Measurements from ENCODE around the gene TPRX2. TPM values are rescaled to one million over a fixed set of nuclear protein-coding genes. Genes with fewer than 3 reads are reported as not detected.
"Not testable (repeated sequence)": the region's sequence is repeated elsewhere in the genome, so short reads cannot be mapped to it uniquely, and the experiment has no call there.

Gene TPRX2
- total and polyA plus RNA-seq, 2 of the 13 experiments (the other 11 are each of a cell fraction or from before 2014, with no cell fraction given) = not detected

DNA sequence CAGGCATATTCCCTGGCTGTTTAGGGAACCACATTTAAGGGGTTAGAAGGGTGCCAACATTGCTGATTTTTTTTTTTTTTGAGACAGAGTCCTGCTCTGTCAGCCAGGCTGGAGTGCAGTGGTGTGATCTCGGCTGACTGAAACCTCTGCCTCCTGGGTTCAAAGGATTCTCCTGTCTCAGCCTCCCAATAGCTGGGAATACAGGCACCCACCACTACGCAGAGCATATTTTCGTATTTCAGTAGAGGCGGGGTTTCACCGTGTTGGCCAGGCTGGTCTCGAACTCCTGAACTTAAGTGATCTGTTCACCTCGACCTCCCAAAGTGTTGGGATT lies 45.1 kb upstream of the TPRX2 start:
- in situ Hi-C loops (cut with HindIII; ENCODE audit: extremely low pct_ligation_motif_present, low pct_unique_long_range_greater_than_20kb) (no loop called here), intact Hi-C loops (cut with micrococcal nuclease; ENCODE audit: unreplicated experiment) (loop anchor here (2.0 kb wide), 1 partner anchor 49 kb away; no protein-coding TSS in a partner anchor)
- no peaks in the 10 kb centered on the region for H4K20me1 ChIP-seq (ENCODE audit: insufficient read depth, low read length)
- CTCF ChIA-PET (ENCODE audit: low intra/inter-chr PET ratio, low total read pairs) = interaction anchor here (0.7 to 1.2 kb wide), 2 partner anchors 49 to 55 kb away, joined by 3 to 4 read pairs; no protein-coding TSS in a partner anchor
- DNase-seq (ENCODE audit: low spot score) = no peak
- POLR2A ChIA-PET = no interaction called here
- no peaks in the 10 kb centered on the region for H3K79me2 ChIP-seq (ENCODE audit: insufficient read depth, low read length)
- TF ChIP-seq HOXA3 (CRISPR knock-in tag; IDR thresholded peaks at IDR 0.05) (no peak), ZNF326 (CRISPR knock-in tag; IDR thresholded peaks at IDR 0.05; ENCODE audit: borderline replicate concordance) (no peak), AGO2 (optimal IDR thresholded peaks at IDR 0.05; ENCODE audit: low read depth, low read length) (no peak), CC2D1A (CRISPR knock-in tag; IDR thresholded peaks at IDR 0.05) (no peak), KLF11 (CRISPR knock-in tag; IDR thresholded peaks at IDR 0.05) (no peak), ZNF629 (CRISPR knock-in tag; conservative IDR thresholded peaks at IDR 0.05) (no peak), ZNF224 (CRISPR knock-in tag; IDR thresholded peaks at IDR 0.05) (no peak), FOXK1 (CRISPR knock-in tag; IDR thresholded peaks at IDR 0.05; ENCODE audit: borderline replicate concordance, low read depth) (no peak), ZNF460 (CRISPR knock-in tag; IDR thresholded peaks at IDR 0.05; ENCODE audit: borderline replicate concordance) (no peak), ZNF562 (CRISPR knock-in tag; IDR thresholded peaks at IDR 0.05; ENCODE audit: borderline replicate concordance) (no peak), MAFG (CRISPR knock-in tag; IDR thresholded peaks at IDR 0.05) (no peak), KDM2A (CRISPR knock-in tag; IDR thresholded peaks at IDR 0.05; ENCODE audit: borderline replicate concordance, low read depth) (no peak), ZNF773 (CRISPR knock-in tag; IDR thresholded peaks at IDR 0.05; ENCODE audit: borderline replicate concordance) (no peak), MBNL3 (CRISPR knock-in tag; conservative IDR thresholded peaks at IDR 0.05) (no peak), HNF4A (CRISPR knock-in tag; IDR thresholded peaks at IDR 0.05) (no peak), ZNF777 (CRISPR knock-in tag; IDR thresholded peaks at IDR 0.05) (no peak), JDP2 (CRISPR knock-in tag; IDR thresholded peaks at IDR 0.05; ENCODE audit: borderline replicate concordance) (no peak)
- TF ChIP-seq, protein P1, sequence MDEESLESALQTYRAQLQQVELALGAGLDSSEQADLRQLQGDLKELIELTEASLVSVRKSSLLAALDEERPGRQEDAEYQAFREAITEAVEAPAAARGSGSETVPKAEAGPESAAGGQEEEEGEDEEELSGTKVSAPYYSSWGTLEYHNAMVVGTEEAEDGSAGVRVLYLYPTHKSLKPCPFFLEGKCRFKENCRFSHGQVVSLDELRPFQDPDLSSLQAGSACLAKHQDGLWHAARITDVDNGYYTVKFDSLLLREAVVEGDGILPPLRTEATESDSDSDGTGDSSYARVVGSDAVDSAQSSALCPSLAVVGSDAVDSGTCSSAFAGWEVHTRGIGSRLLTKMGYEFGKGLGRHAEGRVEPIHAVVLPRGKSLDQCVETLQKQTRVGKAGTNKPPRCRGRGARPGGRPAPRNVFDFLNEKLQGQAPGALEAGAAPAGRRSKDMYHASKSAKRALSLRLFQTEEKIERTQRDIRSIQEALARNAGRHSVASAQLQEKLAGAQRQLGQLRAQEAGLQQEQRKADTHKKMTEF (CRISPR knock-in tag; IDR thresholded peaks at IDR 0.05) = no peak
- TF ChIP-seq, protein P2, sequence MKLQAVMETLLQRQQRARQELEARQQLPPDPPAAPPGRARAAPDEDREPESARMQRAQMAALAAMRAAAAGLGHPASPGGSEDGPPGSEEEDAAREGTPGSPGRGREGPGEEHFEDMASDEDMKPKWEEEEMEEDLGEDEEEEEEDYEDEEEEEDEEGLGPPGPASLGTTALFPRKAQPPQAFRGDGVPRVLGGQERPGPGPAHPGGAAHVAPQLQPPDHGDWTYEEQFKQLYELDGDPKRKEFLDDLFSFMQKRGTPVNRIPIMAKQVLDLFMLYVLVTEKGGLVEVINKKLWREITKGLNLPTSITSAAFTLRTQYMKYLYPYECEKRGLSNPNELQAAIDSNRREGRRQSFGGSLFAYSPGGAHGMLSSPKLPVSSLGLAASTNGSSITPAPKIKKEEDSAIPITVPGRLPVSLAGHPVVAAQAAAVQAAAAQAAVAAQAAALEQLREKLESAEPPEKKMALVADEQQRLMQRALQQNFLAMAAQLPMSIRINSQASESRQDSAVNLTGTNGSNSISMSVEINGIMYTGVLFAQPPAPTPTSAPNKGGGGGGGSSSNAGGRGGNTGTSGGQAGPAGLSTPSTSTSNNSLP (IDR thresholded peaks at IDR 0.05; ENCODE audit: low read depth, low read length) = no peak
- no peak overlapping the region for H3K4me2 ChIP-seq (ENCODE audit: low read depth, low read length)
- no peak for FAIRE-seq
- no peaks in the 10 kb centered on the region for H3K9me3 ChIP-seq (ENCODE audit: low read length)
- no peak overlapping the region for H3K27ac ChIP-seq (ENCODE audit: extremely low read length, insufficient read depth, low read length)
- H3K36me3 ChIP-seq (replicated peaks in 1 of 2; ENCODE audit: control insufficient read depth in 1 of 2, insufficient read depth in 2 of 2, low read length in 2 of 2) = no peaks in the 10 kb centered on the region
- H3K27me3 ChIP-seq (ENCODE audit: control insufficient read depth in 1 of 2, insufficient read depth in 2 of 2, low read length in 2 of 2) = no peaks in the 10 kb centered on the region
- H3K4me1 ChIP-seq (ENCODE audit: insufficient read depth, low read length) = peaks cover 6% of the 10 kb centered on the region; the same call in 1 of the 2 replicates
- WGBS (ENCODE audit: low lambda C conversion rate) = 66% methylated on average over 7 of the region's 7 CpGs
- BruUV-seq (replicated peaks) = no TSS peak
- H3K9ac ChIP-seq (ENCODE audit: insufficient read depth, low read depth, low read length) = no peak overlapping the region
- no peak overlapping the region for H3K4me3 ChIP-seq (replicated peaks in 1 of 3; ENCODE audit: insufficient read depth in 1 of 3, low read depth in 2 of 3, low read length in 3 of 3)
- H2AFZ ChIP-seq (ENCODE audit: low read length) = no peak overlapping the region
- peak; percentile 30; the same call in 1 of the 3 replicates for ATAC-seq

DNA sequence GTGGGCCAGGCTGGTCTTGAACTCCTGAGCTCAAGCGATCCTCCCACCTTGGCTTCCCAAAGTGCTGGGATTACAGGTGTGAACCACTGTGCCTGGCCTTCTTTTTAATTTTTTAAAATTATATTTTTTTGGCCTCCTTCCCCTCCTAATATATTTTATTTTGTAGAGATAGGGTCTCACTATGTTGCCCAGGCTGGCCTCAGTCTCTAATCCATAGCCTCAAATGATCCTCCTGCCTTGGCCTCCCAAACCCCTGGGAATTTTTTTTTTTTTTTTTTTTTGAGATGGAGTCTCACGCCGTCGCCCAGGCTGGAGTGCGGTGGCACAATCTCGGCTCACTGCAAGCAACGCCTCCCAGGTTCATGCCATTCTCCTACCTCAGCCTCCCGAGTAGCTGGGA lies 42.8 kb upstream of the TPRX2 start:
- H3K9ac ChIP-seq (ENCODE audit: insufficient read depth, low read depth, low read length); intact Hi-C loops (cut with micrococcal nuclease; ENCODE audit: unreplicated experiment); DNase-seq (ENCODE audit: low spot score); FAIRE-seq; H3K36me3 ChIP-seq (replicated peaks in 1 of 2; ENCODE audit: control insufficient read depth in 1 of 2, insufficient read depth in 2 of 2, low read length in 2 of 2); H3K4me1 ChIP-seq (ENCODE audit: insufficient read depth, low read length); ATAC-seq; BruUV-seq (replicated peaks); in situ Hi-C loops (cut with HindIII; ENCODE audit: extremely low pct_ligation_motif_present, low pct_unique_long_range_greater_than_20kb); H3K27ac ChIP-seq (ENCODE audit: extremely low read length, insufficient read depth, low read length); H4K20me1 ChIP-seq (ENCODE audit: insufficient read depth, low read length); H2AFZ ChIP-seq (ENCODE audit: low read length); H3K4me3 ChIP-seq (replicated peaks in 1 of 3; ENCODE audit: insufficient read depth in 1 of 3, low read depth in 2 of 3, low read length in 3 of 3); POLR2A ChIA-PET; H3K4me2 ChIP-seq (ENCODE audit: low read depth, low read length); H3K9me3 ChIP-seq (ENCODE audit: low read length); H3K79me2 ChIP-seq (ENCODE audit: insufficient read depth, low read length); CTCF ChIA-PET (ENCODE audit: low intra/inter-chr PET ratio, low total read pairs): not testable (repeated sequence)
- peaks cover 0 to 16% of the 10 kb centered on the region in 2 experiments; a peak in 2 of 5 replicates for H3K27me3 ChIP-seq (ENCODE audit: control insufficient read depth in 1 of 2, insufficient read depth in 2 of 2, low read length in 2 of 2)
- 68% methylated on average over 8 of the region's 8 CpGs for WGBS (ENCODE audit: low lambda C conversion rate)
